ELF-1 (cell line): ENCODE measurements around the gene SAPCD2.
"Not testable (repeated sequence)": the region's sequence is repeated elsewhere in the genome, so short reads cannot be mapped to it uniquely, and the experiment has no call there.

Experiments used
- DNase-seq: peaks from one replicate; pipeline ENCODE4 v3.0.0-alpha.2; 2016; ENCODE audit warnings: low read depth, low spot score

SAPCD2 gene

DNA sequence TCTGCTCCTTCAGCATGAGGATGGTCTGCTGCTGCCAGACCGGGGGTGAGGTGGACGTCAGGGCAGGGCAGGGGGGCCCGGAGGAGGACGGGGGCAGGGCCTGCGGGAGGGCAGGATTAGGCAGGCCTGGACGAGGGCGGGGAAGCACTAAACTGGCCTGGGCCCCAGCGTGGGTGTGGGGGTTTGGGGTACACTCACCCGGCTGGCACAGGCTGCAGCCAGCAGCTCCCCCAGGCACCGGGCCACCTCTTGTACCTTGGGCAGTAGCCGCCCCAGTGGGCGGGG, 5.5 kb downstream of the SAPCD2 start:
- no peak for DNase-seq

DNA sequence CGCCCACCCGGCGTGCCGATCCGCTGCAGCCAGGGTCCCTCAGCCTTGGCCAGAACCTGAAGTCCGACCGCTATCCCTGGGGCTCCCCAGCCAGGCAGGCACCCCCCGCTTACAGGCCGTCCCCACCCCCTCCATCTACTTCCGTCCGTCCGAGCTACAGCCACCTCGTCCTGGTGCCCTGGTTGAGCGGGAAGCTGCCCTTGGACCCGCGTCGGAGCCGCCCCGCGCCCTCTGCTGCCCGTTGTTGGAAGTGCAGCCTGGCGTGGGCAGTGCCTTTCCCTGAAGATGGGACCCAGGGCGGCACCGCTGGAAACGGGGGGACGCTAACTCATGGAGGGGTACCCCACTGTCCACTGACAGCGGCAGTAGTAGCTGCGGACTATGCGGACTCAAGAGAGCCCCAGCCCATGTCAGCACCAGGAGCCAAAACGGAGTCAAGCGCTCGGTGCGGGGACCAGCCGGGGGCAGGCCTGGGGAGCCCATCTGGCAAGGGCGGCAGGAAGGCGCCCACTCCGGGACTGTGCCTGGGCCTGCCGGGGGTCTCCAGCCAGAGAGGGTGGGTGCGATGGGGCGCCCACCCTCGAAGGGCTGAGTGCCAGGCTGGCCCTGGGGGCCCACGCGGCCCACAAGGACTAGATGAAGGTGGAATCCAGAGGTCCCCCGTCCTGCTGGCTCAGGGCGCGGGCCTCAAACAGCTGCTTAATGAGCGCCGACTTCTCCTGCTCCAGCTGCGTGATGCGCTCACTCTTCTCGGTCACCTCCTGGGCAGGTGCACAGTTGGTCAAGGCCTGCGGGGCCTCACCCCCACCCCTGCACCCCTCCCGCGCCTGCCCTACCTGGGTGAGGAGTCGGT, 6.1 kb downstream of the SAPCD2 start:
- peak; percentile 78 for DNase-seq

DNA sequence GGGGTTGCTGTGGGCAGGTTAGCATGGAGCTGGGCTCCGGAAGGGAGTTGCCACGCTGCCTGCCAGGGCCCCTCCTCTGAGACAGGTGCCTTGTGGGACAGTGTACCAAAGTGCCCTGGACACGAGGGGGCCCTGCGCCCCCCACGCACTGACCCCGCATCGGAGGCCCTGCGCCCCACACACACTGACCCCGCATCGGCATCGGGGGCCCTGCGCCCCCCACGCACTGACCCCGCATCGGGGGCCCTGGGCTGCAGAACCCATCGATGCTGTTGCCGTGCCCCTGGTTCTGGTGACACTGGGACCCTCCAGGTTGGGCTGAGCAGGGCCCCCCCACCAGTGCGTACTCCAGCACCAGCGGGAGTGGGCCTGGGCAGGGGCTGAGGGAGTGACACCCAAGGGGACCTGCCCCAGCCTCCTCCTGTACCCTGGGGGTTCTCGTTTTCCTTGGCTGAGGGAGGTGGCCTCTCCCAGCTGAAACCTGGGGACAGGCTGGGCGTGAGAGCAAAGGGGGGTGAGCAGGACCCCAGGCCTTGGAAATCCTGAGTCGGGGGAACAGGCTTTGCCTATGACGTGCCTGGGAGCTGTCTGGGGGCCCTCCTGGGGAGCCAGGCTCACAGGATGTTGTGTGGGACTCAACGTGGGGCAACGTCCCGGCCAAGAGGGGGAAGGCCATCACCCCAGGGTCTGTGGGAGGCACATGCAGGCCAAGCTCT, 6.9 kb downstream of the SAPCD2 start:
- DNase-seq = no peak

DNA sequence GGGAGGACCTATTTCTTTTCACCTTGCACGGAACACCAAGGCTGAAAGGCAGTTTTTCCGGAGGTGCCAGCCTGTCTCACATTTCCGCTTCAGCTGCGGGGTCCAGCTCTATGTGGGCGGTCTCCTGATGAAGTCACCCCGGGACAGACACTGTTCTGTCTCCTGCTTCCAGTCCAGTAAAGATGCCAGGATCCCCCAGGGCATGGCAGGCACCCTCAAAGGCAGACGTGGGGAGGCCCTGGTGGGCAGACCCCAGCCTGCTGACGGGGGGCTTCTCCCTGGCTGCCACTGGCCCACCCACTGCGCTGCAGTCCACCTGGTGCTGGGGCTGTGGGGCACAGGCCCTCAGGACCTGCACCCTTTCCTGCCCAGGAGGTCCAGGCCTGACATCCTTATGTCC, 7.6 kb downstream of the SAPCD2 start:
- not testable (repeated sequence) for DNase-seq

DNA sequence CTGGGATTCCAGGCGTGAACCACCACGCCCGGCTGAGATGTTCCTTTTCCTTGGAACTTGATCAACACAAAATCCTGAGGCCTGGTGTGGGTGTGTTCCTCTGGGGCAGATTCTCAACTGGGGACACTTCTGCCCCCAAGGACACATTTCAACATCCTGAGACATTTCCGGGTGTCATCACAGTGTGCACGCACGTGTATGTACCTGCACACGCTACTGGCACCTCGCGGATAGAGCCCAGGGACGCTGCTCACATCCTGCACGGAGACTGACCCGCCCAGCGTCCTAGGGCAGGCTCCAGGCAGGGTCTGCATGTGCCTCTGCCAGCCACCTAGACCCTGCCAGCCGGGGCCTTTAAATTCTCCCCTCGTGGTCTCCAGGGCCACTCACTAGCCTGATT, 8.0 kb downstream of the SAPCD2 start:
- DNase-seq = no peak

DNA sequence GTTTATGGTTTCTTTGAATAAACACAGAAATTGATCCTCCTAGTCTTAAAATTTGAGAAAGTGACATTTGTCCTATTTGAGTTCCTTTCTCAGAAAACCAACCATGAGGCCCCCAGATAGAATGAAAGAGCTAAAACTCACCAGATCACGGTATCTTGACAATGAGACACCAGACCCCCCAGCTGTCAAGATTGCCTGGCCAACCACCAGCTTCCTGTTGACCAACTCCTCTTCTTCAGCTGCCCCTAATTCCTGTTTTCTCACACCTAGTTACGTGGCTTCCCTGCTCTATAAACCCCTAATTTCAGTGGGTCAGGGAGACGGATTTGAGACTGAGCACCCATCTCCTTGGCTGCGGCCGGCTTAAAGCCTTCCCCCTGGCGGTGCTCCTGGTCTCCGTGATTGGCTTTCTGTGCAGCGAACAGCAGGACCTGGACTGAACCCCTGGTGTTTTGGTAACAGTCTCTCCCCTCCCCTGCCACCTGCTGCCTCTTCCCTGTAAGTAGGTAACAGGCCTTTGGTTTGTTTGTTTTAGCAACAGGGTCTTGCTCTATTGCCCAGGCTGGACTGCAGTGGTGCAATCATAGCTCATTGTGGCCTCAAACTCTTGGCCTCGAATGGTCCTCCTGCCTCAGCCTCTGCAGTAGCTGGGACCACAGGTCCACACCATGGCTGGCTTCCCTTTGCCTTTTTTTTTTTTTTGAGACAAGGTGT, 11.7 kb downstream of the SAPCD2 start:
- DNase-seq = no peak

DNA sequence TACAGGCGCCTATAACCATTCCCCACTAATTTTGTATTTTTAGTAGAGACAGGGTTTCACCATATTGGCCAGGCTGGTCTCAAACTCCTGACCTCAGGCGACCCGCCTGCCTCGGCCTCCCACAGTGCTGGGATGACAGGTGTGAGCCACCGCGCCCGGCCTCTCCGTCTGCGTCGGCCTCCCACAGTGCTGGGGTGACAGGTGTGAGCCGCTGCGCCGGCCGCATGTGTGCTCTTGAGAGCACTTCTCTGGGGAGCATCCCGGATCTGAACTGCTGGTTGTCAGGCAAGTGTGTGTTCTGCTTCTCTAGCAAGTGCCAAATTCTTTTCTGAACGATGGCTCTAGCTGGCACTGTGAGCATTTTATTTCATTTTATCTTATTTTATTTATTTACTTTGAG, 12.8 kb downstream of the SAPCD2 start:
- DNase-seq = no peak

DNA sequence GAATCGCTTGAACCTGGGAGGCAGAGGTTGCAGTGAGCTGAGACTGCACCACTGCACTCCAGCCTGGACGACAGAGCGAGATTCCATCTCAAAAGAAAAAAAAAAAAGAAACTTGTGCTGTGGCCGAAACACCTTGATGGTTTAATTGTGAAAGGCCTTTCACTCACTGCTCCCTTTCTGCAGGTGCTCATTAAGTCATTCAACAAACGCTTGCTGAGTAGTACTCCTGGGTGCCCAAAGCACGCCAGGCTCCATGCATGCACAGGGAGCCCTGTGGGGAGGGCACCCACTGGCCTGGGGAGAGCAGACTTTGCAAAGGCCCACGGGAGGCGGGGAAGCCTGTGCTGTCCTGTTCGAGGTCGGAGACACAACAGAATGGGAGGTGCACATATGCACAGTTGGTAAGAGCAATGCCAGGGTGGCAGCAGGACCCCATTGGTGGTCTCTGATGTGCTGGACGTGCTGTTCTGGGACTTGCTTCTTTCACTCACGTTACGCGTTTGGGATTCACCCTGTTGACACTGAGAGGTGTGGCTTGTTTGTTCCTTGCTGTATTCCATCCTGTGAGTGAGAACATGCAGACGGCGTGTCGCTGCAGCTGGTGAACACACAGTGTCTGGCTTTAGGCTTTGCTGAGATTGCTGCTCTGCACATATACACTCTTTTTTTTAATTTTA, 13.5 kb downstream of the SAPCD2 start:
- DNase-seq = no peak

DNA sequence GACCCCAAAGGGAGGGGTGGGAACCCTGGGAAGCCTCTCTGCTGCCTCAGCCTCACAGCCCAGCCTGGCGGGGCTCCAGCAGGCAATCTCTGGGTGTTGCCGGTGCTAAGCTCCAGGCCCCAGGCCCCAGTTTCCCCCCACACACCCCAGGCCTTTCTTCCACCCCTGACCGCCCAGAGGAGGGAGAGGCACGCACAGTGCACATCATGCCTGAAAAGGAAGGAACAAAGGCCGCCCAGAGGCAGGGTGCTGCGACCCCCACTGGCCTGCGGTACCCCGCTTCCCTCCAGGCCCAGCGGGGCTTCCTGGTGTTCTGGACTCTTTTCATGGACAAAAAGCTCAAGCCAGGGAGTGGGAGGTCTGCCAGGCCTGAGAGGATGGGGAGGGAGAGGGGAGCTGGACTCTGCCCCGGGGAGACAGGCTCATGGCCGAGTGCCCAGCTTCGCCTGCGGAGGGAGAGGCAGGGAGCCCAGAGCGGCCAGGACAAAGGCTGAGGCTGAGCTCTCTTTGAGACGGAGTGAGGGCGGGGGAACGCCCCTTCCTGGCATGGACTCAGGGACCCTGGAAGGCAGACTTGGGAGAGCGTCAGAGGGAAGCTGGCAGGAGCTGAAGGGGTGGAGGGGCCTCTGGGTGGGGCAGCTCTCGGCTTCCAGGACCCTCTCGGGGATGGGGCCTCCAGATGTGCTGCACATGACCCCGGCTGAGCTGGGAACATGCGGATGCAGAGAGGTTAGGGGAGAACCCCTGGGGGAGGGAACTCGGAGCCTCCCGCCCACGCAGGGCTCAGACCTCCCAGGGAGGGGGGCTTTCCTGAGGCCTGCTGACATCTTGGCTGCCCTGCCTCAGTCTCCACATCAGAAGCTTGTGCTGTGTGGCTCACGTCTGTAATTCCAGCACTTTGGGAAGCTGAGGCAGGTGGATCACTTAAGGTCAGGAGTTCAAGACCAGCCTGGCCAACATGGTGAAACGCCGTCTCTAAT, 14.7 kb downstream of the SAPCD2 start:
- DNase-seq = no peak

DNA sequence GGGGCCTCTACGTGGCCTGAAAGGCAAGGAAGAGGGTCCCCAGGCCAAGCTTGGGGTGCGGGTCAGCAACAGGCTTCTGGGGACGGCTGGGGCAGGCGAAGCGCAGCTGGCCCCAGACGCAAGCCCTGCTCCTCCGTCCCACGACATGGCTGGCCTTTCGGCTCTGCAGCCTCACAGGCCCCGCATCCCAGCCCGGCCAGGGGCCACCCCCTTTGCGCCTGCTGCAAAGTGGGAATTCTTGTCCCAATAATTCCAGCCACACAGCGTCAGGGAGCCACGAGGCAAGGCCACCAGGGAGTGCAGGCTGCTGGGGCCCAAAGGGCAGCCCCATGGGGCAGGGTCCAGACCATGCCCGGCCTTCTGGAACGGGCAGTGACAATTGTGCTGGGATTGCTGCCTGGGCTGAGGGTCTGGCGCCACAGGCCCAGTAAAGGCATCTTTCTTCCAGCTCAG, 15.4 kb downstream of the SAPCD2 start:
- DNase-seq = no peak

DNA sequence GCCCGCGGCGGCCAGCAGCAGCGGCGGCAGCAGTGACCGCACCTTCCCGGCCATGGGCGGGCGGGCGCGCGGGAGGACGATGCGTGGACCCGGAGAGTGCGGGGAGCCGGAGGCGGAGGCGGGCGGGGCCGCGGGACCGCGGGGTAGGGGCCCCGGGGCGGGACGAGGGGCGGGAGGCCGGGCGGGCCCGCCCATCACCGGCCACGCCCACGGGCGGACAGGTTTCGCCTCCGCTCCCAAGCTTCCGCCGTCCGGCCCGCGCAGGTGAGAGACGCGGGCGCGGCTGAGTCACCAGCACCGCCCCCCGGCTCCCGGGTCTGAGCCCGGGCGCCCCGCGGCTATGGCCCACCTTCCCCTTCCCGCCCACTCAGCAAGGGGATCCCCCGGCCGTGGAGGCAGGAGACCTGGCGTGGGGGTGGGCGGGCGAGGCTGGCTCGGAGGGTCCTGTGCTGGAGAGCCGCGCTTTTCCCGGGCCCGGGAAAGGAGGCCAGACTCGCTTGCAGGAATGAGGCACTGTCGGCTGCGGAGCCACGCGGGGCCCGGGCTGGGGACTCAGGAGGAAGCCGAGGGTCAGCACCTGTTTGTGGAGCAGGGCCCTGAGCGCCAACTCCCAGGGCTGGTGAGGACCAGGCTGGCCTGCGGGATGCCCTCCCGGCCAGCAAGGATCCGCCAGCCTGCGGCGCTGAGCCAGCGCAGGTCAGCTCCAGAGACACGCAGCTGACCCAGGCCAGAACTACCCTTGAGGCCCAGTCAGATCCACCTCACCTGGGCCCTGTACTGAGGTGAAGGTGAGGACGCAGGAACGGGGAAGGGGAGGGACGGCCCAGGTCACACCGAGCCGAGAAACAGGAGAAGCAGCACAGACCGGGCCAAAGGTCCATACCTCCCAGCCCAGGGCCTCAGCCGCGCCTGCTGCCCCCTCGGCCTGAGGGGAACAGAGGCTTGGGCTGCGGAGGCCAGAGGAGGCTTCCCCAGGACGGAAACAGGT, 16.1 kb downstream of the SAPCD2 start, which contains the start of gene ENTPD2:
ENTPD2 (minus strand) TSS at position 118 of the 988 bp plus-strand sequence; CDS start at position 54, 64 bp downstream.
- DNase-seq = no peak

DNA sequence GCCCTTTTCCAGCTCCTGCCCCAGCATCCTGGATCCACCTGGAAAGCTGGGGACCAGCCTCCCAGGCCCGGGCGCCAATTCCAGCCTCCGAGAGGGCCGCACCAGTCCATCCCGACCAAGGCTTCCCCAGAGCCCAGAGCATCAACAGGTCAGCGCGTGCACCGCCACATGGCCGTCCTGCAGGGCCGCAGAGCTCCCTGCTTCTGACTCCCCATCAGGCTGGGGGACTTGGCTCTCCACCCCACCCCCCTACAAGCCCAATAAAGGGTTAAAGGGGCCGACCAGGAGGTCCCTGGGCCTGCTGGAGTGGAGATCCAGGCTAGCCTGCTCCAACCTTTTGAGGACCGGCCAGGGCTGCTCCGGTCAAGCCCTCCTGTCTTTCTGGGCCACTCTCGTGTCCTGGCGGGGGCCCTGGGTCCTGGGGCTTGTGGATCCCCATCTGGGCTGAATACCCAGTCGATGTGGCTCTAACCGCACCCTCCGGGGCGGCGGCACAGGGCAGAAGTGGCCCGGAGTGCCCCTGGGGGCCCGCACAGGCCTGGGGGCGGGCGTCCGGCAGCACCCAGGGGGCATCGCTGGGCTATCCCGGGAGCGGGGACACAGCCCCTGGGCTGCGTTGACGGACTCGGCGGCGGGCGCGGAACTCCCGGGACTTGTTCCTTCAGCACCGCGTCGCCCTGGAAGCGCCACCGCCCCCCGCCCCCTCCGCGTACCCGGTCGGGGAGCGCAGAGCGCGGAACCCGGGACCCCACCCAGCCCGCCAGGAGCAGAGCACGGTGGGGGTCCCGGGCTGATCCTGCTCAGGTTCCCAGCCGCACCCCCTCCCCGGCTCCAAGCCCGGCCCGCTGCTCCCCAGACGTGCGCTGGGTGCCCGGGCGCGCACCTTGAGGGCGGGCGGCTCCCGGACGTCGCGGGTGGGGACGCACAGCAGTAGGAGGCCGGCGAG, 17.1 kb downstream of the SAPCD2 start:
- DNase-seq = no peak

DNA sequence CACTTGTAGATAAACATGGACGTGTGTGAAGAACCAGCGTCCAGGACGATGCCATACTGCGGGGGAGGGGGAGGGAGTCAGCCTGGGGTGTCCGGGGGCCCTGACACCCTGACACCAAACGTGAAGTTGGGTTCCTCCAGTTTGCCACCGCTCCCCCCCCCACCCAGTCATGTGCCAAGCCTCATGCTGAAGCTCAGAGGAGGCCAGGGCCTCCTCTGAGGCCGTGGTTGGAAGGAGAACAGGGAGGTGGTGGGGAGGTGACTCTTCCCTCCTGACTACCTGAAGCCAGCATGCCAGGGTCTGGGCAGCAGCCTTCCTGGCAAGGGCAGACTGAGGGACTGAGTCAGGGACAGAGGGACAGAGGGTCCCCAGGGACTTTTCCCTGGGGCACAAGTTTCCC, 18.1 kb downstream of the SAPCD2 start:
- DNase-seq = no peak

DNA sequence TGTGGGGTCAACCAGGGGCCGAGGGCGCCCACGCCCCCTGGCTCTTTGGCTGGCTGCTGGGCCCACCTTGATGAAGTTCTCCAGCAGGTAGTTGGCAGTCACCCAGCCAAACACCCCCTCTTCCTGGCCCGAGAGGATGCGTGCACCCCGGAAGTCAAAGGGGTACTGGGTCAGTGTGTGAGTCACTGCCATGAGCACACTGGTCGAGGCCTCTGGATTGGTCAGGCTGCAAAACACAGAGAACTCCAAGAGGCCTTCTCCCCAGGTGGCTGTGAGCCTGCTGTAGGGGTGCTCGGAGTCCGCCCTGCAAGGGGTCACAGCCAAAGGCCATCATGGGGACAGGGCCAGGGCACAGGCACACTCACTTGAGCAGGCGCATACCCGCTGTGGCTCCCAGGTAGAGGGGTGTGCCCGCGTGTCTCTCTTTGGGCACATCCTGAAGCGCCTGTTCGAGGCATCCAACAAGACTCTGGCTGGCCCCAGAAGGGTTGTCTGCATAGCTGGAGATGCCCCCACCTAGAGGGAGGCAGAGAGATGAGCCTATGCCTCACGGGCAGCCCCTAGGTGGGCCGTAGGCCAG, 19.1 kb downstream of the SAPCD2 start:
- DNase-seq = no peak

DNA sequence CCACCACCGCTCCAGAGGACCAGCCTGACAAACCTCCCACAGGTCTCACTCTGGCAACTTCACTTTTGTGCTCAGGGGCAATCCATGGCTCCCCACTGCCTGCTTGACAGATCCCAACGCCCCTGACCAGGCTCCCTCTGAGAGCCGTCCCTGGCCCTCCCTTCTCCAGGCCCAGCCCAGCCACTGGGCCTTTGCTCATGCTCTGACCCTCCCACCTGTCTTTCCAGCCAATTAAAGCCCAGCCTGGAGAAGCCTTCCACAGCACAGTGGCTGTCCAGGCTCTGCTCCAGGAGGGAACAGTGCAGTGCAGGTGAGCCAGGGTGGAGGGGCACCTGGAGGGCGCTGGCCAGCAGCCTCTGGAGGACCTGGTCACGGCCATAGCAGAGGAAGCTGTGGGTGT, 19.8 kb downstream of the SAPCD2 start:
- DNase-seq = peak; percentile 33

DNA sequence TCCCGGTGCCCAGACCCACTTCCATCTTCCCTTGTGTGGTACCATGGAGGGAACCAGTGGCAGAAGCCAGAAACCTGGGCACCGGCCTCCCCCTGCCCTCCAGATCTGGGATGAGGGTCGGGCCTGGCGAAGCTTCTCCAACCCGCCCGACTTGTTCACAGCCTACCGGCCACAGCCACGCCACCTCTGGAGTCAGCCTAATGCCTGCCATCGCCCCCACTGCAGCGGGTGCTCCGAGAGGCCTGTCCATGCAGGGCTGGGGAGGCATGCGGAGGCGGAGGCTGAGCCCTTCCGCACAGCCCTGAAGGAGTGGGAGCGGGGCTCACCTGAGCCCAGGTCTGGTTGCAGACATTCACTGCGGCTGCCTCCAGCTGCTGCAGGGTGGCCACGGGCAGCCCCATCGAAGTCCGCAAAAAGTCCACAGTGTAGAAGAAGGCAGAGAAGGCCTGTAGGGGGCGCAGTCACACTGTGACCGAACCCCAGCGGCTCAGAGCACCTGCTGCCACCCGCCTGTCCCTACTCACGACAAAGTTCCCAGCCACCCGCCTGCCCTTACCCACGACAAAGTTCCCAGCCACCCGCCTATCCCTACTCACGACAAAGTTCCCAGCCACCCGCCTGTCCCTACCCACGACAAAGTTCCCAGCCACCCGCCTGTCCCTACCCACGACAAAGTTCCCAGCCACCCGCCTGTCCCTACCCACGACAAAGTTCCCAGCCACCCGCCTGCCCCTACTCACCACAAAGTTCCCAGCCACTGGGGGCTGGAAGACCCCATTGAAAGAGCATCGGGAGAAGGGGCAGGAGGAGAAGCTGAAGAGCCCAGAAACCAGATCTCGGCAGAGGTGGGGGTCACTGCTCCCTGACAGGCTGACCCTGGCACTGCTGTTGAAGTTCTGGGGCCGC, 20.6 kb downstream of the SAPCD2 start:
- DNase-seq = peak; percentile 81
